NCI-H128 (cell line): ENCODE measurements around the gene SPINDOC.
"Not testable (repeated sequence)": the region's sequence is repeated elsewhere in the genome, so short reads cannot be mapped to it uniquely, and the experiment has no call there.

Experiments used
- DNase-seq: peaks from one replicate; lab custom pipeline; 2025; ENCODE audit not compliant: unreplicated experiment; lab: John Stamatoyannopoulos, UW

SPINDOC gene

GRCh38 chr11:63785823-63786222, 27.4 kb upstream of the SPINDOC start:
- no peak for DNase-seq

GRCh38 chr11:63791495-63792167, 21.6 kb upstream of the SPINDOC start:
- no peak for DNase-seq

- no peak for DNase-seq
Observed at GRCh38 chr11:63793161-63793560, 20.1 kb upstream of the SPINDOC start.

- no peak for DNase-seq
Observed at GRCh38 chr11:63795066-63795465, 18.2 kb upstream of the SPINDOC start.

GRCh38 chr11:63800921-63801320, 12.3 kb upstream of the SPINDOC start:
- DNase-seq = no peak

GRCh38 chr11:63802637-63803414, 10.4 kb upstream of the SPINDOC start:
- DNase-seq = no peak

GRCh38 chr11:63804259-63804658, 9.0 kb upstream of the SPINDOC start:
- DNase-seq = no peak

- DNase-seq = no peak
Observed at GRCh38 chr11:63805844-63806415, 7.3 kb upstream of the SPINDOC start.

- DNase-seq = not testable (repeated sequence)
Observed at GRCh38 chr11:63810383-63810782, 2.9 kb upstream of the SPINDOC start.

GRCh38 chr11:63811522-63811921, 1.7 kb upstream of the SPINDOC start:
- DNase-seq = no peak

GRCh38 chr11:63813563-63814382, 517 bp downstream of the SPINDOC start:
- DNase-seq = no peak

GRCh38 chr11:63814383-63814736, 1.1 kb downstream of the SPINDOC start:
- DNase-seq = no peak

- DNase-seq = no peak
Observed at GRCh38 chr11:63816166-63816565, 2.9 kb downstream of the SPINDOC start.

GRCh38 chr11:63816732-63817131, 3.5 kb downstream of the SPINDOC start:
- DNase-seq = no peak

- DNase-seq = no peak
Observed at GRCh38 chr11:63817758-63818498, 4.7 kb downstream of the SPINDOC start.

GRCh38 chr11:63818609-63819008, 5.4 kb downstream of the SPINDOC start:
- no peak for DNase-seq

- no peak for DNase-seq
Observed at GRCh38 chr11:63821411-63821810, 8.2 kb downstream of the SPINDOC start.

- no peak for DNase-seq
Observed at GRCh38 chr11:63826471-63827190, 13.4 kb downstream of the SPINDOC start.

GRCh38 chr11:63829823-63830489, 16.7 kb downstream of the SPINDOC start:
- no peak for DNase-seq

GRCh38 chr11:63831326-63831725, 18.1 kb downstream of the SPINDOC start:
- no peak for DNase-seq
